Body of pancreas (tissue), 4 donors: ENCODE measurements around the gene WBP11. TPM values are rescaled to one million over a fixed set of nuclear protein-coding genes. Genes with fewer than 3 reads are reported as not detected.
A peak's percentile ranks its signal among the peaks of the same experiment; 100 is the strongest.

Source experiments
- ATAC-seq: fragments of 150-250 bp; one replicate; pipeline ENCODE4 v1.9.1; 2016
- DNase-seq, 4 donors: peaks; one replicate each; pipeline ENCODE4 v3.0.0-alpha.2; 2019
- H3K27ac ChIP-seq, 4 donors: fragments of 200-600 bp; sonication (generic); 1 replicate in 3 of 4; 2 replicates in 1 of 4; pipeline versions ENCODE4 v1.5.1 to v1.6.1; 2016 to 2019; ENCODE audit warnings: mild to moderate bottlenecking in 1 of 4, mixed read lengths in 1 of 4, moderate library complexity in 1 of 4
- H3K27me3 ChIP-seq, 2 donors: fragments of 200-600 bp; sonication (generic); one replicate each; pipeline ENCODE4 v1.6.0; 2016; ENCODE audit warnings: mild to moderate bottlenecking in 1 of 2
- H3K36me3 ChIP-seq, 2 donors: fragments of 200-600 bp; sonication (generic); replicated peaks in 1 of 2; 2 replicates each; pipeline ENCODE4 v1.5.1; 2016; ENCODE audit warnings: low read depth in 2 of 2; ENCODE audit not compliant: insufficient read depth in 1 of 2
- H3K4me1 ChIP-seq: fragments of 200-600 bp; sonication (generic); one replicate; pipeline ENCODE4 v1.6.0; 2016
- H3K4me3 ChIP-seq, 2 donors: fragments of 200-600 bp; sonication (generic); 1 replicate in 1 of 2; 2 replicates in 1 of 2; pipeline ENCODE4 v1.5.1; 2016 to 2019
- H3K9me3 ChIP-seq, 3 donors: fragments of 200-600 bp; sonication (generic); 1 replicate in 2 of 3; 2 replicates in 1 of 3; pipeline ENCODE4 v1.5.1; 2016
- POLR2A ChIP-seq, 3 donors: fragments of 450-650 bp; IDR thresholded peaks; one replicate each; pipeline ENCODE4 v1.6.1; 2016; ENCODE audit warnings: antibody characterized with exemption in 3 of 3, mild to moderate bottlenecking in 2 of 3
- WGBS, 2 donors: methylation state at CpG; one replicate each; pipeline ENCODE4 v1.1.5; 2017; 5-methylcytosine and 5-hydroxymethylcytosine counted together
- intact Hi-C: fragments of 100-400 bp; cut with DNase I; formaldehyde crosslinking; loops from one replicate; pipeline ENCODE4 v1.15.1; 2023
- total RNA-seq, 2 donors: library from RNA; depleted of rRNA; stranded (reverse); fragments of >200 nt; gene quantifications; one replicate each; pipeline ENCODE4 v1.1.0, GENCODE V29; 2016
- TF ChIP-seq, protein P1 (sequence below), 7 experiments: fragments of 450-650 bp in 4 of 7; fragments of 200-600 bp in 3 of 7; sonication (generic) in 3 of 7; IDR thresholded peaks; one replicate each; pipeline ENCODE4 v1.5.1; 2016 to 2019; ENCODE audit warnings: antibody characterized with exemption in 7 of 7

The WBP11 gene
- total RNA-seq, 2 donors from 2014 or later, result 8.6 to 14.8 TPM

GRCh38 chr12:14811486-14811885 is 8.2 kb upstream of the WBP11 start:
- Histone ChIP-seq H3K4me3 (no peak overlapping the region), H3K27ac (no peak overlapping the region), H3K4me1 (no peaks in the 10 kb centered on the region), H3K36me3 (no peaks in the 10 kb centered on the region), H3K27me3 (no peaks in the 10 kb centered on the region), H3K9me3 (no peaks in the 10 kb centered on the region)
- 72 to 79% methylated on average over 2 of the region's 2 CpGs for WGBS, 2 donors
- intact Hi-C loops, result no loop called here
- DNase-seq (no peak), ATAC-seq (no peak)
- no peak for TF ChIP-seq POLR2A (IDR thresholded peaks at IDR 0.05)

- no peak for TF ChIP-seq POLR2A (IDR thresholded peaks at IDR 0.05)
- TF ChIP-seq, protein P1, sequence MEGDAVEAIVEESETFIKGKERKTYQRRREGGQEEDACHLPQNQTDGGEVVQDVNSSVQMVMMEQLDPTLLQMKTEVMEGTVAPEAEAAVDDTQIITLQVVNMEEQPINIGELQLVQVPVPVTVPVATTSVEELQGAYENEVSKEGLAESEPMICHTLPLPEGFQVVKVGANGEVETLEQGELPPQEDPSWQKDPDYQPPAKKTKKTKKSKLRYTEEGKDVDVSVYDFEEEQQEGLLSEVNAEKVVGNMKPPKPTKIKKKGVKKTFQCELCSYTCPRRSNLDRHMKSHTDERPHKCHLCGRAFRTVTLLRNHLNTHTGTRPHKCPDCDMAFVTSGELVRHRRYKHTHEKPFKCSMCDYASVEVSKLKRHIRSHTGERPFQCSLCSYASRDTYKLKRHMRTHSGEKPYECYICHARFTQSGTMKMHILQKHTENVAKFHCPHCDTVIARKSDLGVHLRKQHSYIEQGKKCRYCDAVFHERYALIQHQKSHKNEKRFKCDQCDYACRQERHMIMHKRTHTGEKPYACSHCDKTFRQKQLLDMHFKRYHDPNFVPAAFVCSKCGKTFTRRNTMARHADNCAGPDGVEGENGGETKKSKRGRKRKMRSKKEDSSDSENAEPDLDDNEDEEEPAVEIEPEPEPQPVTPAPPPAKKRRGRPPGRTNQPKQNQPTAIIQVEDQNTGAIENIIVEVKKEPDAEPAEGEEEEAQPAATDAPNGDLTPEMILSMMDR (IDR thresholded peaks at IDR 0.05), result peak in 6 of 7 experiments; percentile 35 to 56 (median 48)
- H3K27me3 ChIP-seq, result no peaks in the 10 kb centered on the region
- 86 to 88% methylated on average over 1 of the region's 1 CpG for whole genome bisulfite sequencing, 2 donors
- ATAC-seq (peak; percentile 77), DNase-seq (peak; percentile 42 to 60 (median 51))
- no peaks in the 10 kb centered on the region for H3K4me1 ChIP-seq
- no peak overlapping the region for H3K27ac ChIP-seq
- no peaks in the 10 kb centered on the region for H3K36me3 ChIP-seq
- intact Hi-C loops, result no loop called here
- H3K4me3 ChIP-seq, result no peak overlapping the region
- H3K9me3 ChIP-seq, result no peaks in the 10 kb centered on the region
Observed at GRCh38 chr12:14810953-14811483, 7.7 kb upstream of the WBP11 start.

GRCh38 chr12:14810167-14810952 is 7.1 kb upstream of the WBP11 start:
- no peak overlapping the region for H3K27ac ChIP-seq
- no peak overlapping the region for H3K4me3 ChIP-seq
- 62 to 71% methylated on average over 5 of the region's 5 CpGs for WGBS, 2 donors
- DNase-seq, result no peak
- no peak for ATAC-seq
- H3K27me3 ChIP-seq, result no peaks in the 10 kb centered on the region
- no peaks in the 10 kb centered on the region for H3K36me3 ChIP-seq
- intact Hi-C loops, result no loop called here
- TF ChIP-seq POLR2A (IDR thresholded peaks at IDR 0.05), result no peak
- TF ChIP-seq, protein P1 (IDR thresholded peaks at IDR 0.05), result no peak
- no peaks in the 10 kb centered on the region for H3K4me1 ChIP-seq
- H3K9me3 ChIP-seq, result no peaks in the 10 kb centered on the region

- peak; percentile 13 for ATAC-seq
- H3K36me3 ChIP-seq, result peaks cover 0 to 2% of the 10 kb centered on the region in 2 donors
- no peaks in the 10 kb centered on the region for H3K27me3 ChIP-seq
- peak overlapping the region in 1 of 2 donors; percentile 86 for H3K4me3 ChIP-seq
- H3K27ac ChIP-seq, result peak overlapping the region; percentile 64 to 91 (median 87)
- H3K4me1 ChIP-seq, result peaks cover 14% of the 10 kb centered on the region
- DNase-seq, result no peak
- intact Hi-C loops, result no loop called here
- no peaks in the 10 kb centered on the region for H3K9me3 ChIP-seq
- TF ChIP-seq, protein P1 (IDR thresholded peaks at IDR 0.05), result no peak
- TF ChIP-seq POLR2A (IDR thresholded peaks at IDR 0.05), result no peak
- WGBS, 2 donors, result 0 to 1% methylated on average over 12 of the region's 12 CpGs
Observed at GRCh38 chr12:14803830-14804160, 517 bp upstream of the WBP11 start.

- peak overlapping the region; percentile 74 to 86 for H3K4me3 ChIP-seq
- H3K36me3 ChIP-seq, result peaks cover 0 to 7% of the 10 kb centered on the region in 2 donors
- ATAC-seq (no peak), DNase-seq (no peak)
- no peaks in the 10 kb centered on the region for H3K9me3 ChIP-seq
- TF ChIP-seq, protein P1 (IDR thresholded peaks at IDR 0.05), result no peak
- no peak for TF ChIP-seq POLR2A (IDR thresholded peaks at IDR 0.05)
- intact Hi-C loops, result no loop called here
- WGBS, 2 donors, result 0 to 1% methylated on average over 7 of the region's 7 CpGs
- peak overlapping the region in 3 of 4 donors; percentile 85 to 91 (median 89) for H3K27ac ChIP-seq
- no peaks in the 10 kb centered on the region for H3K27me3 ChIP-seq
- H3K4me1 ChIP-seq, result peaks cover 14% of the 10 kb centered on the region
Observed at GRCh38 chr12:14802721-14803010, 612 bp downstream of the WBP11 start.
